Adrenal gland (tissue), 12 donors: ENCODE results near the gene TCP11. TPM values are rescaled to one million over a fixed set of nuclear protein-coding genes. Genes with fewer than 3 reads are reported as not detected.
A peak's percentile ranks its signal among the peaks of the same experiment; 100 is the strongest.

Experiments
- DNase-seq, 7 donors: peaks; one replicate each; pipeline ENCODE4 v3.0.0-alpha.2; 2019 to 2020
- H3K27ac ChIP-seq, 5 donors: fragments of 200-600 bp; sonication (generic) in 4 of 5; 1 replicate in 3 of 5; 2 replicates in 2 of 5; pipeline versions ENCODE4 v1.5.1 to v1.8.0; 2016 to 2020; ENCODE audit warnings: mild to moderate bottlenecking in 1 of 5
- H3K27me3 ChIP-seq: fragments of 200-600 bp; 2 replicates; pipeline ENCODE4 v1.8.0; 2021
- H3K36me3 ChIP-seq, 2 donors: fragments of 200-600 bp; replicated peaks in 1 of 2; 1 replicate in 1 of 2; 2 replicates in 1 of 2; pipeline versions ENCODE4 v1.5.1 to v1.8.0; 2018 to 2022
- H3K4me1 ChIP-seq, 2 donors: fragments of 200-600 bp; replicated peaks in 1 of 2; 1 replicate in 1 of 2; 2 replicates in 1 of 2; pipeline versions ENCODE4 v1.5.1 to v1.8.0; 2018 to 2021
- H3K4me3 ChIP-seq, 4 donors: fragments of 200-600 bp; sonication (generic) in 3 of 4; one replicate each; pipeline ENCODE4 v1.5.1; 2016 to 2018
- H3K9me3 ChIP-seq, 3 donors: fragments of 200-600 bp; sonication (generic) in 1 of 3; replicated peaks in 1 of 3; 1 replicate in 2 of 3; 2 replicates in 1 of 3; pipeline versions ENCODE4 v1.5.1 to v1.8.0; 2016 to 2021
- CTCF ChIP-seq, 6 experiments: fragments of 450-650 bp in 4 of 6; fragments of 200-600 bp in 2 of 6; sonication (generic) in 1 of 6; IDR thresholded peaks; 1 replicate in 5 of 6; 2 replicates in 1 of 6; pipeline versions ENCODE4 v1.5.1 to v1.8.0; 2016 to 2021; ENCODE audit warnings: antibody characterized with exemption in 6 of 6, mild to moderate bottlenecking in 2 of 6, moderate library complexity in 1 of 6
- POLR2A ChIP-seq, 2 donors: fragments of 450-650 bp; IDR thresholded peaks; one replicate each; pipeline ENCODE4 v1.6.1; 2017; ENCODE audit warnings: antibody characterized with exemption in 2 of 2, mild to moderate bottlenecking in 2 of 2, moderate library complexity in 1 of 2
- WGBS, 4 donors: extraction: QIAGEN DNeasy Blood & Tissue Kit in 2 of 4; methylation state at CpG; one replicate each; pipeline versions ENCODE4 v1.1.5 to v1.1.7; 2013 to 2017; 5-methylcytosine and 5-hydroxymethylcytosine counted together
- intact Hi-C, 2 donors: fragments of 100-400 bp; cut with DNase I; formaldehyde crosslinking; loops; one replicate each; pipeline versions ENCODE4 v1.14.1 to v1.15.0; 2022 to 2023
- polyA plus RNA-seq, 3 donors: library from polyadenylated mRNA; stranded (reverse); fragments of 200-250 nt in 2 of 3; fragments of 350-450 nt in 1 of 3; fragmentation: Illumina TruSeq in 1 of 3; extraction: RNeasy Lipid Tissue Mini Kit (QIAGEN cat#74804) in 1 of 3; gene quantifications; one replicate each; pipeline ENCODE4 v1.2.3, GENCODE V29; 2013 to 2014
- small RNA-seq, 2 donors: library from RNA; depleted of rRNA; stranded (forward); fragments of <200 nt; gene quantifications; one replicate each; pipeline ENCODE3, GENCODE V24; 2016
- total RNA-seq, 9 donors: library from RNA; depleted of rRNA in 4 of 9; stranded (reverse); fragments of >200 nt in 4 of 9; fragments of 120-200 nt in 1 of 9; fragmentation: NEBNext Ultra II Directional in 1 of 9; extraction: Animal tissue kit (Norgen Biotek cat#: 25700) in 1 of 9; gene quantifications; one replicate each; pipeline versions ENCODE4 v1.1.0 to v1.2.4, GENCODE V29; 2013 to 2023
- donor health status: healthy with polysubstance abuse.
- donor health status: Bipolar disorder and iron deficiency.
- donor health status: DM: yes; HTN: yes; CAD: no.
- donor health status: DM: no; HTN: no; CAD: no.
- donor health status: DM: no; HTN: no; CAD: no.
- donor health status: DM: yes; HTN: yes; CAD: no.

The TCP11 gene
- total and polyA plus RNA-seq, 12 donors: 0.13 to 0.40 (median 0.28) TPM; not detected in 7

- 58 to 64% (median 61%) methylated on average over 7 of the region's 7 CpGs for WGBS, 4 donors
- Histone ChIP-seq H3K4me1 (peaks cover 10 to 15% of the 10 kb centered on the region in 2 donors), H3K27me3 (no peaks in the 10 kb centered on the region), H3K4me3 (no peak overlapping the region), H3K36me3 (peaks cover 0 to 55% of the 10 kb centered on the region in 2 donors), H3K9me3 (no peaks in the 10 kb centered on the region), H3K27ac (peak overlapping the region; percentile 49 to 78 (median 67))
- TF ChIP-seq POLR2A (IDR thresholded peaks at IDR 0.05) (peak in 1 of 2 donors; percentile 36), CTCF (IDR thresholded peaks at IDR 0.05) (peak in 1 of 6 experiments; percentile 1)
- DNase-seq: peak in 6 of 7 donors; percentile 44 to 85 (median 72)
- intact Hi-C loops: loop anchor here in 1 of 2 donors (10.0 kb wide), 1 partner anchor 66 kb away; no protein-coding TSS in a partner anchor
These were observed 72.5 kb downstream of the TCP11 start for GRCh38 chr6:35068644-35069043.

- Histone ChIP-seq H3K27ac (peak overlapping the region; percentile 49 to 78 (median 67)), H3K36me3 (peaks cover 0 to 56% of the 10 kb centered on the region in 2 donors), H3K4me3 (no peak overlapping the region), H3K27me3 (no peaks in the 10 kb centered on the region), H3K9me3 (no peaks in the 10 kb centered on the region), H3K4me1 (peaks cover 10 to 15% of the 10 kb centered on the region in 2 donors)
- peak in 3 of 6 experiments; percentile 14 to 31 (median 22) for TF ChIP-seq CTCF (IDR thresholded peaks at IDR 0.05)
- TF ChIP-seq POLR2A (IDR thresholded peaks at IDR 0.05): no peak
- DNase-seq: peak in 6 of 7 donors; percentile 56 to 88 (median 78)
- intact Hi-C loops: loop anchor here in 1 of 2 donors (10.0 kb wide), 1 partner anchor 67 kb away; no protein-coding TSS in a partner anchor
- WGBS, 4 donors: 41 to 45% (median 43%) methylated on average over 9 of the region's 9 CpGs
These were observed 72.9 kb downstream of the TCP11 start for GRCh38 chr6:35068206-35068605.

Small RNA genes within 50 kb of the gene (small RNA-seq; reads per million reads assigned to genes)
- 0 reads per million in 2 donors for gene AL138721.1

Other genes with a start within 250 kb of the TCP11 start
- gene SCUBE3, start 72.6 kb upstream of the TCP11 start, total RNA-seq: 10 to 100 TPM in 5 of 9 donors, 1 to 10 TPM in 3, under 1 TPM in 1; 0.50 to 32.8 (median 12.0) TPM
- 1 to 10 TPM in 2 of 3 donors, under 1 TPM in 1; 0.61 to 2.9 (median 1.6) TPM for gene SCUBE3, start 72.6 kb upstream of the TCP11 start, polyA plus RNA-seq
- gene ZNF76, start 118.4 kb upstream of the TCP11 start, total RNA-seq: 10 to 100 TPM; 26.1 to 74.0 (median 45.1) TPM
- 100 to 1,000 TPM in 2 of 3 donors, 10 to 100 TPM in 1; 25.3 to 185 (median 100) TPM for gene ZNF76, start 118.4 kb upstream of the TCP11 start, polyA plus RNA-seq
- 10 to 100 TPM in 1 of 9 donors, 1 to 10 TPM in 8; 2.3 to 11.5 (median 5.5) TPM for gene DEF6, start 156.5 kb upstream of the TCP11 start, total RNA-seq
- 10 to 100 TPM in 2 of 3 donors, 1 to 10 TPM in 1; 1.6 to 26.1 (median 21.3) TPM for gene DEF6, start 156.5 kb upstream of the TCP11 start, polyA plus RNA-seq
- gene PPARD, start 201.2 kb upstream of the TCP11 start, total RNA-seq: 10 to 100 TPM in 8 of 9 donors, 1 to 10 TPM in 1; 6.0 to 32.9 (median 20.0) TPM
- gene PPARD, start 201.2 kb upstream of the TCP11 start, polyA plus RNA-seq: 10 to 100 TPM; 15.3 to 39.8 (median 29.5) TPM